22Rv1 (cell line): ENCODE data around the gene TAAR1.
A peak's percentile ranks its signal among the peaks of the same experiment; 100 is the strongest.
"Not testable (repeated sequence)": the region's sequence is repeated elsewhere in the genome, so short reads cannot be mapped to it uniquely, and the experiment has no call there.

Experiments used
- H3K27ac ChIP-seq: fragments of 450-650 bp; 2 replicates; pipeline ENCODE4 v1.5.1; 2017
- ZFX ChIP-seq: fragments of 450-650 bp; IDR thresholded peaks from 2 replicates; pipeline ENCODE4 v1.6.1; 2017; ENCODE audit warnings: antibody characterized with exemption, borderline replicate concordance
- TF ChIP-seq, protein P1 (sequence below): fragments of 450-650 bp; IDR thresholded peaks from 2 replicates; pipeline ENCODE4 v1.5.1; 2017; ENCODE audit warnings: mild to moderate bottlenecking

TAAR1 gene, protein sequence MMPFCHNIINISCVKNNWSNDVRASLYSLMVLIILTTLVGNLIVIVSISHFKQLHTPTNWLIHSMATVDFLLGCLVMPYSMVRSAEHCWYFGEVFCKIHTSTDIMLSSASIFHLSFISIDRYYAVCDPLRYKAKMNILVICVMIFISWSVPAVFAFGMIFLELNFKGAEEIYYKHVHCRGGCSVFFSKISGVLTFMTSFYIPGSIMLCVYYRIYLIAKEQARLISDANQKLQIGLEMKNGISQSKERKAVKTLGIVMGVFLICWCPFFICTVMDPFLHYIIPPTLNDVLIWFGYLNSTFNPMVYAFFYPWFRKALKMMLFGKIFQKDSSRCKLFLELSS

DNA sequence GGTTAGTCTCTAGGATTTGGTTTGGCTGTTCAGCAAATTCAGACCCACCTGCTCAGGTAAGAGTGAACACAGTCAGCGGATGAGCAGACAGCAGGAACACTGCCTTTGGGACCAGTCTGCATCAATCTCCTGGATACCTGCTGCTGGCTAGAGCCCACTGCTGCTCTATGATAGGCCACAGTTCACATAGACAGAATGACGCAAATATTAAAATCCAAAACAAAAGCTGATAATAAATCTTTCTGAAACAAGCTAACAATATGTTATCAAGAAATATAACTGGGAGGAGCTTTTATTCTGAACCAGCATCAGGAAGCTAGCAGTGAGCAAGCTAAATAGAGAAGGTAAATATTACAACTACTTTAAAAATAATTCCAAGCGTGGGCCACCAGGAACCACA lies at the start of gene TAAR1:
Gene TAAR1, minus strand, starts transcription at position 101 of the 400 bp plus-strand sequence. CDS start 13,179 bp downstream, outside the sequence.
- H3K27ac ChIP-seq = no peak within 1 kb of the TSS
- TF ChIP-seq ZFX = no peak
- TF ChIP-seq, protein P1, sequence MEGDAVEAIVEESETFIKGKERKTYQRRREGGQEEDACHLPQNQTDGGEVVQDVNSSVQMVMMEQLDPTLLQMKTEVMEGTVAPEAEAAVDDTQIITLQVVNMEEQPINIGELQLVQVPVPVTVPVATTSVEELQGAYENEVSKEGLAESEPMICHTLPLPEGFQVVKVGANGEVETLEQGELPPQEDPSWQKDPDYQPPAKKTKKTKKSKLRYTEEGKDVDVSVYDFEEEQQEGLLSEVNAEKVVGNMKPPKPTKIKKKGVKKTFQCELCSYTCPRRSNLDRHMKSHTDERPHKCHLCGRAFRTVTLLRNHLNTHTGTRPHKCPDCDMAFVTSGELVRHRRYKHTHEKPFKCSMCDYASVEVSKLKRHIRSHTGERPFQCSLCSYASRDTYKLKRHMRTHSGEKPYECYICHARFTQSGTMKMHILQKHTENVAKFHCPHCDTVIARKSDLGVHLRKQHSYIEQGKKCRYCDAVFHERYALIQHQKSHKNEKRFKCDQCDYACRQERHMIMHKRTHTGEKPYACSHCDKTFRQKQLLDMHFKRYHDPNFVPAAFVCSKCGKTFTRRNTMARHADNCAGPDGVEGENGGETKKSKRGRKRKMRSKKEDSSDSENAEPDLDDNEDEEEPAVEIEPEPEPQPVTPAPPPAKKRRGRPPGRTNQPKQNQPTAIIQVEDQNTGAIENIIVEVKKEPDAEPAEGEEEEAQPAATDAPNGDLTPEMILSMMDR = no peak

DNA sequence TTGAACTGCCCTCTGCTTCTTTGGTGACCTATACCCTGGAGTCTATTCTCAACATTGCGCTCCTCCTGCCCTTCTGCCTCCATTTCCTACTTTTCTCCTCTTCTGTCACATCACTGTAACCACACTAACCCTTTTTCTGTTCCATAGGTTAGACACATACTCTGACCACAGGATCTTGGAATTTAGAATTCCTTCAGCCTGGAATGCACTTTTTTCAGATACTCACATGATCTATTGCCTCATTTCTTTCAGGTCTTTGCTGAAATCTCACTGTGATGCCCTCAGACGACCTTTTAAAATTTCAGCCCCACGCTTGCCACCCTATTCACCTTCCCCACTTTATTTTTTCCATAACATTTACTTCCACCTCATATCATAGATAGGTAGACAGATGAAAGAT lies 49.8 kb upstream of the TAAR1 start:
- no peak for TF ChIP-seq ZFX
- TF ChIP-seq, protein P1 = no peak
- no peak overlapping the region for H3K27ac ChIP-seq

DNA sequence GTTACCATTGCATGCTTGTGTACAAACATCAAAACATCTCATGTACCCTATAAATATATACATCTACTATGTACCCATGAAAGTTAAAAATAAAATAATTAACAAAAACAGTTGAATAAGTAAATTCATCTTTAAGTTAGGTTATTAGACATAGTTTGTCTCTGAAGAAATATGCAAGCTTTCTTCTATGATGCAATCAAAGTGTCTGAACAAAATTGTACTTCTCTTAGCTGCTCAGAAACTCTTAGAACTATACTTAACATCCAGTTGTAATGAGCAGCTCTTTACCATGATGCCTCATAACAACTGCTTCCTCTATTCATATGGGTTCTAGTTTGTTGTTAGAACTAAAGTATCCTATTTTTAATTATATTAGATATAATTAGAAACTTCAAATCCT lies 49.0 kb upstream of the TAAR1 start:
- H3K27ac ChIP-seq = no peak overlapping the region
- TF ChIP-seq, protein P1 = no peak
- no peak for TF ChIP-seq ZFX

DNA sequence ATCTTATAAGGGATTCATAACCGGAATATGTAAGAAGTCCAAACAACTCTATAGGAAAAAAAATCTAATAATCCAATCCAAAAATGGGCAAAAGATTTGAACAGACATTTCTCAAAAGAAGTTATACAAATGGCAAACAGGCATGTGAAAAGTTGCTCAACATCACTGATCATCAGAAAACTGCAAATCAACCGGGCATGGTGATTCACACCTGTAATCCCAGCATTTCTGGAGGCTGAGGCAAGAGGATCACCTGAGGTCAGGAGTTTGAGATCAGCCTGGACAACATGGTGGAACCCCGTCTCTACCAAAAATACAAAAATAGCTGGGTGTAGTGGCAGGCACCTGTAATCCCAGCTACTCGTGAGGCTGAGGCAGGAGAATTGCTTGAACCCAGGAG lies 47.8 kb upstream of the TAAR1 start:
- H3K27ac ChIP-seq = not testable (repeated sequence)

DNA sequence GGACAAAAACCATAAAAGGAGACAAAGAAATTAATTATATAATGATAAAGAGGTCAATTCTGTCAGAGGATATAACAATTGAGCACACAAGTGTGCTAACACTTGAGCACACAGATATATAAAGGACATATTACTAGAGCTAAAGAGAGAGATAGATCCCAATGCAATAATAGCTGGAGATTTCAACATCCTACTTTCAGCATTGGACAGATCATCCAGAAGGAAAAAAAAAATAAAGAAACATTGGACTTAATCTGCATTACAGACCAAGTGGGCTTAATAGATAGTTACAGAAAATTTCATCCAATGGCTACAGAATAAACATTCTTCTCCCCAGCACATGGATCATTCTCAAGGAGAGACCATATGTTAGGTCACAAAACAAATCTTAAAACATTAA lies 45.0 kb upstream of the TAAR1 start:
- no peak overlapping the region for H3K27ac ChIP-seq
- TF ChIP-seq, protein P1 = no peak
- TF ChIP-seq ZFX = no peak

DNA sequence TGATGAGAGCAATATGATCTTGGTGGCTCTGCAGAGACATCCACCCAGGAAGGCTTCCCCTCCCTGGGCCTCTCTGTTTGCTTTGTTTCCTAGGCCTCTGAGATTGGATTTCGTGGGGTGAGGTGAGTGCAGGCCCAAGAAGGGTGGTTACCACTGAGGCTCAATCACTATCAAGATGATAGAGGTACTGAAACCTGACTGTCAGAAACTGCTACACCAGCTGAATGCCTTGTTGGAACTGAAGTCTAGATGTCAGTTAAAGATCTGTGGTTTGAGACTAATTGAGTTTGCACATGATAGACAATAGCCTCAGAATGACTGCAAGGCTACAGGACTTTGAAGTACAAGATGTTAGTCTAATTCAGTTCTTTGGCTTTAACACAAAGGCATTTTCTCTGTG lies 39.6 kb upstream of the TAAR1 start:
- H3K27ac ChIP-seq = no peak overlapping the region
- TF ChIP-seq ZFX = no peak
- TF ChIP-seq, protein P1 = no peak

DNA sequence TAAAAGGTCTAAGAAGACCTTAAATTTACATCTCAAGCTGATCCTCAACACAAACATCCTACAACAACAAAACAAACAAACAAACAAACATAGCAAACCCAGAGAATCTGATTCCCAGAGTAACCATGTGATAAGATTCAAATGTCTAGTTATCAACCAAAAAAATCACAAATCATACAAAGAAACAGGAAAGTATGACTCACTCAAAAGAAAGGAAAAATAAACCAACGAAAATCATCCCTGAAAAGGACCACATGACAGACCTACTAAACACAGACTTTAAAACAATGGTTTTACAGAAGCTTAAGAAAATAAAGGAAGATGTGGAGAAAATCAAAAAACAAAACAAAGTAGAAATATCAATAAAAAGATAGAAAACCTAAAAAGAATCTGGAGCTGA lies 36.8 kb upstream of the TAAR1 start:
- H3K27ac ChIP-seq = no peak overlapping the region
- TF ChIP-seq, protein P1 = no peak

DNA sequence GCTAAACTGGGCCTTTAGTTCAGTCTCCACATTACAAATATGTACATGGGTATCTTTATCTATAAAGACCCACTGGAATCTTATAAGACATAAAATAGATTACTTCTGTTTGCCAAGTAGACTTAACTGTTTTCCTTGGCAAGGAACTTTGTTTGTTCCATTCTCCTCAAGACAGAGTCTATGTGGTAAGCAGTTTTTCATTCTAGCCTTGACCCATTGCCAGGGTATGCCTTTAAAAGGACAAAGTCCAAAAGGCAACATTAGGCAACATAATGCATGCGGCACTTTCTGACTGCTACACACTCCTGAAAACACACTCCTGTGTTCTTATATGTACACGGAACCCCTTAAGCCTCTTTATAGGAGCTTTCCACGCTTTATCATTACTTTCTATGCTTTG lies 34.5 kb upstream of the TAAR1 start:
- H3K27ac ChIP-seq = peak overlapping the region; percentile 77
- no peak for TF ChIP-seq ZFX
- TF ChIP-seq, protein P1 = no peak
